ENCODE data around the gene NRAS. TPM values are rescaled to one million over a fixed set of nuclear protein-coding genes. Genes with fewer than 3 reads are reported as not detected.

Gene NRAS
- total RNA-seq, 1 experiment from 2014 or later: 88.0 TPM

DNA sequence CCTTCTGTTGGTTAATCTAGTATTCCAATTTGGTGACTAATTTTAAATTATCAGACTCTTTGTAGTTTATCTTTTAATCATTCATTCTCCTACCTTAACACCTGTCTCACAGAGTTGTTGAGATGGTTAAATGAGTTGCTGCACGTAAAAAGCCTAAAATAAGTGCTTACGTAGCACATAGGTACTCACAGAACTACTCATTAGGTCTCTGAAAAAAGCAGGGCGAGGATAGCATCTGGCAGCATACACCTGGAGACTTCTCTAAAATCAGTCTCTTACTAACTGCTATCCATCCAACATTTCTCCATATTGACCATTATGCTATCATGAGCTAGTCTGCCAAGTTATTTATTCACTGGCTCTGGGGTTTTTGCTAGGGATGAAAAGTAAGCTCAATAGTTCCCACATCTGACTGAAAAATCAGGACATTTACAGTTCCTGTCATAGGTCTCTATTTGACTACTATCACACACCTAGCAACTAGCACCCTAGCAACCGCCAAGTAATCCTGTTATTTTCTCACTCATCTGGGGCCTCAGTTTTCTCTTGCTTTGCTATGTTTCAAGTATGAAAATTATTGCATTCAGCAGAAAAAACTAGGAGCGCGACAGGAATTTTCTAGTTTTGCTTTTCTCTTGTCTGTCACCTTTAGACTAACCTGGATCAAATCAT lies 30.0 kb upstream of the NRAS start:
- Histone ChIP-seq H3K36me3 (peaks cover 90% of the 10 kb centered on the region), H3K27ac (no peak overlapping the region)
- no peak for DNase-seq (ENCODE audit: low read depth in 1 of 2, low spot score in 2 of 2)

DNA sequence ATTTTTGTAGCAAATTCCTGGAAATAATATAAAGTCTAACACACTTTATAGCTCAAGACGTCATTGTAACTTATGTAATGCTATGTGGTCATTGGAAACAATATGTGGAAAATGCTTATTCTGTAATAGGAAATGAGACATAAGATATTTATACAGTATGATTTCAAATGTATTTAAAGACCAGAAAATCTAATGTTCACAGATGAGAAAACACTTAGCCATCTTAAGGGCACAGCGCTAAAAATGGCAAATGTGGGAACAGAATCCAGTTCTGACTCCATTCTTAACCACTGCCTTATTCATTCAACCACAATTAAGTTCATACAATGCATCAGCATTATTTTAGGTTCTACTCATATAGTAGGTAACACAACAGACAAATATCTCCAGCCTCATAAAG lies 28.7 kb upstream of the NRAS start:
- Histone ChIP-seq H3K4me3 (no peak overlapping the region), H3K9me3 (replicated peaks) (no peaks in the 10 kb centered on the region), H3K27ac (no peak overlapping the region), H3K4me1 (replicated peaks) (no peaks in the 10 kb centered on the region), H3K27me3 (replicated peaks) (no peaks in the 10 kb centered on the region), H3K36me3 (peaks cover 91% of the 10 kb centered on the region)
- no peak for DNase-seq (ENCODE audit: low read depth in 1 of 2, low spot score in 2 of 2)

More for the DNA sequence above, 30.0 kb upstream of the NRAS start:
- H3K27me3 ChIP-seq (replicated peaks): no peaks in the 10 kb centered on the region
- H3K9me3 ChIP-seq (replicated peaks): no peaks in the 10 kb centered on the region
- H3K4me3 ChIP-seq: no peak overlapping the region
- no peaks in the 10 kb centered on the region for H3K4me1 ChIP-seq (replicated peaks)

GRCh38 chr1:114741963-114742746 lies 25.6 kb upstream of the NRAS start:
- peaks cover 82% of the 10 kb centered on the region for H3K36me3 ChIP-seq
- H3K27me3 ChIP-seq (replicated peaks): no peaks in the 10 kb centered on the region
- no peaks in the 10 kb centered on the region for H3K9me3 ChIP-seq (replicated peaks)
- no peak overlapping the region for H3K27ac ChIP-seq
- no peak for DNase-seq (ENCODE audit: low read depth in 1 of 2, low spot score in 2 of 2)
- H3K4me3 ChIP-seq: no peak overlapping the region
- no peaks in the 10 kb centered on the region for H3K4me1 ChIP-seq (replicated peaks)

DNA sequence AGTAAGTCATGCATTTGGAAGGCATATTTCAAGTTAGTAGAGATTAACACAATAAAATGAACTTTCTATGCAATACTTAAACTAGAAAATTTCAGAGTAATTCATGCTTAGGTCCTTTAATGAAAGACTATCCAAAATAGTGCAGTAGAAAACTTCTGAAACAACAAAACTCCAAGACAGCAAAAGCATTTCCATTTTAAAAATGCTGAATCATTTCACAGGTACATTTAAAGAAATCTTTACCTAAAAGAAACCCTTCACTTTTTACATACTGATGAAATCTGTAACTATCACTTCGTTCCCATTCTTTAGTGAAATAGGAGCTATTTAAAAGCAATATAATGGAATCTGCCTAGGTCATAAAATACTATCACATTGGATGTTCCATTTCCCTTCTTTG lies 23.8 kb upstream of the NRAS start:
- Histone ChIP-seq H3K27ac (no peak overlapping the region), H3K4me3 (no peak overlapping the region), H3K36me3 (peaks cover 82% of the 10 kb centered on the region), H3K27me3 (replicated peaks) (no peaks in the 10 kb centered on the region), H3K4me1 (replicated peaks) (no peaks in the 10 kb centered on the region), H3K9me3 (replicated peaks) (no peaks in the 10 kb centered on the region)
- no peak for DNase-seq (ENCODE audit: low read depth in 1 of 2, low spot score in 2 of 2)

- peaks cover 84% of the 10 kb centered on the region for H3K36me3 ChIP-seq
Observed at GRCh38 chr1:114737314-114737849, 20.8 kb upstream of the NRAS start.

DNA sequence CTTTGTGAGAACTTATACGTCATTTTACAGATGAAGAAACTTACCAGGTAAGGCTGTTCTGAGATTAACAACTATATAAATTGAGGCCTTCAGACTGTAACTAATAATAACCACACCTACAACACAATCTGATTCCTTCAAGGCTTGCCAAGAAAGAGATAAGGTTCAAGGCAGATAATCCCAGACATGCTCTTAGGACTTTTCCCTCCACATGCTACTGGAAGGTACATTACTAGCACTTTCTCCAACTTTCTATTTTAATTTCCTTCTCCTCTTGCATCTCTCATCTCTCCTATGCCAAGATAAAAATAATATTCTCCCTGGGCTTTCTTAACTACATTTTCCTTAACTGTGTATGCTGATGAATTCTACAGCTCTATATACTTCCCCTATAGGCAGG lies 18.9 kb upstream of the NRAS start:
- no peaks in the 10 kb centered on the region for H3K9me3 ChIP-seq (replicated peaks)
- H3K36me3 ChIP-seq: peaks cover 87% of the 10 kb centered on the region
- DNase-seq (ENCODE audit: low read depth in 1 of 2, low spot score in 2 of 2): no peak
- H3K4me1 ChIP-seq (replicated peaks): no peaks in the 10 kb centered on the region
- H3K4me3 ChIP-seq: no peak overlapping the region
- H3K27me3 ChIP-seq (replicated peaks): no peaks in the 10 kb centered on the region
- no peak overlapping the region for H3K27ac ChIP-seq

More at GRCh38 chr1:114737314-114737849, 20.8 kb upstream of the NRAS start:
- DNase-seq (ENCODE audit: low read depth in 1 of 2, low spot score in 2 of 2): no peak
- Histone ChIP-seq H3K9me3 (replicated peaks) (no peaks in the 10 kb centered on the region), H3K4me3 (no peak overlapping the region), H3K4me1 (replicated peaks) (no peaks in the 10 kb centered on the region), H3K27ac (no peak overlapping the region), H3K27me3 (replicated peaks) (no peaks in the 10 kb centered on the region)

DNA sequence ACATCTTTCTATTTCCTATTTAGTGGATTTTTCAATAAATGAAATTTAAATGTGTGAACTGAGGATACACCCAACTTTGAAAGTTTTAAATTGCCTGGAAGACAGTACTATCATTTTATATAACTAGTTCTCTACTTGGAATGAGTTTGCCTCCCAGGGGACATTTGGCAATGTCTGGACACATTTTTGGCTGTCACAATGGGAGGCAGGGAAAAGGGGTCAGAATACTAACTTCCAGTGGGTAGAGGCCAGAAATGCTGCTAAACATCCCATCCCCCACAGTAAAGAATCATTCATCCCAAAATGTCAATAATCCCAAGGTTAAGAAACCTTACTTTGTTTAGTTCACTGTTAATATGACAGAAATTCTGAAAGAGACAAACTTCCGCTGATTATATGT lies 13.2 kb upstream of the NRAS start:
- no peaks in the 10 kb centered on the region; the same call in 1 of the 2 replicates for H3K4me1 ChIP-seq (replicated peaks)
- DNase-seq (ENCODE audit: low read depth in 1 of 2, low spot score in 2 of 2): no peak
- no peaks in the 10 kb centered on the region for H3K27me3 ChIP-seq (replicated peaks)
- no peak overlapping the region for H3K27ac ChIP-seq
- H3K36me3 ChIP-seq: peaks cover 98% of the 10 kb centered on the region
- H3K4me3 ChIP-seq: no peak overlapping the region
- H3K9me3 ChIP-seq (replicated peaks): no peaks in the 10 kb centered on the region

DNA sequence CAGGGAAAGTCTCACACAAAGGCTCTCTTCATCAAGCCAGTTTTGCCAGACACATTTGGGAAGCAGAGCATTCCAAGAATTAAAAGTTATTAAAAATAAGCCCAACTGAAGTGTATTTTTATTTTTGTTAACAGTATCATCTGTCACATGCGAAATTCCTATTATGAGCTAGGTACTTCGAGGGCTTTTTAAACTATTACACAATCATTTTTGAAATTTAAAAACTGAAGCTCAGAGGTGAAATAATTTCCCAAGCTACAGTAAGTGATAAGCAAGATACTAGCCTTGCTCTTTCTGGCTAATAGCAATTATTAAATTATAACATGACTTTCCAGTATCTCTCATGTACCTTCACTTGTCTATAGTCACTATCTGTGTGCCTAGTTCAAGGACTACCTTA lies 12.0 kb upstream of the NRAS start:
- no peaks in the 10 kb centered on the region for H3K9me3 ChIP-seq (replicated peaks)
- no peaks in the 10 kb centered on the region for H3K27me3 ChIP-seq (replicated peaks)
- H3K4me3 ChIP-seq: no peak overlapping the region
- DNase-seq (ENCODE audit: low read depth in 1 of 2, low spot score in 2 of 2): no peak
- H3K36me3 ChIP-seq: peaks cover 99% of the 10 kb centered on the region
- no peak overlapping the region for H3K27ac ChIP-seq
- H3K4me1 ChIP-seq (replicated peaks): no peaks in the 10 kb centered on the region; the same call in 1 of the 2 replicates

- H3K36me3 ChIP-seq: peaks cover 99% of the 10 kb centered on the region
- H3K9me3 ChIP-seq (replicated peaks): no peaks in the 10 kb centered on the region
- H3K4me3 ChIP-seq: no peak overlapping the region
- no peaks in the 10 kb centered on the region; the same call in 1 of the 2 replicates for H3K4me1 ChIP-seq (replicated peaks)
- no peaks in the 10 kb centered on the region for H3K27me3 ChIP-seq (replicated peaks)
- DNase-seq (ENCODE audit: low read depth in 1 of 2, low spot score in 2 of 2): no peak
- no peak overlapping the region for H3K27ac ChIP-seq
Observed at GRCh38 chr1:114725230-114725629, 8.7 kb upstream of the NRAS start.

DNA sequence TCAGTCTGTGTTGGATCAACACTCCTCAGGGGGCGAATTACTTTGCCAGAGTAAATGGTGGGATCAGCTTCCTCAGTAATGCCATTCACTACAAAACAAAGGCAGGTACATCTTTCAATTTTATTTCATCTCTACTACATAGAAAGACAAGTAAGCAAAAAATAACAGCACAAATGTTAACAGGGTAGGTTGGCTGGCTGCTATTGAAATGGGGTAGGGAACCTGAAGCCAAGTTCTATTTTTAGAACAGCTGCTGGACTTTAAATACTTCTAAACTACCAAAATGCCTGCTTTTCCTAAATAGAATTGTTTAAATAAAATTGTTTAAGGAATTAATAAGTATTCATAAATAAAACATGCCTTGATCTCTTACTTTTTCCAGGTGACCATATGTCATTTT lies 7.3 kb upstream of the NRAS start:
- Histone ChIP-seq H3K4me1 (replicated peaks) (no peaks in the 10 kb centered on the region; the same call in 1 of the 2 replicates), H3K9me3 (replicated peaks) (no peaks in the 10 kb centered on the region), H3K27ac (no peak overlapping the region), H3K27me3 (replicated peaks) (no peaks in the 10 kb centered on the region), H3K36me3 (peaks cover 99% of the 10 kb centered on the region), H3K4me3 (no peak overlapping the region)
- no peak for DNase-seq (ENCODE audit: low read depth in 1 of 2, low spot score in 2 of 2)

DNA sequence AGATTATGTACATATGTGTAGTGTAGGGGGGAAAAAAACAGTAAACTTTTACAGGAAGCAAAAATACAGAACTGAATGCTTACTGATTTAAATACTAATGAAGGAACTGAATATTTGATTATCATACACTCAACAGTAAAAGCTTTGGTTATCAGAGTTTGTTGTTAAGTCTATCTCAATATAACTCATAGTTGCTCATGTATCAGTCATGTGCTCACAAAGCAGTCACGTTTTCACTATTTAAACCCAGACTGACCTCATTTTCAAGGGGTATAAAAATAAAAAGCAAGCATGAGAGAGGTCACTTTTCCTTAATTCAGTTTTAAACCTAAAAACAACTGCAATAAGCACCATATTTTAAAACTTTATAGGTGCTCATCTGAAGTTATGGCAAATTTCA lies 6.9 kb upstream of the NRAS start:
- Histone ChIP-seq H3K4me1 (replicated peaks) (no peaks in the 10 kb centered on the region; the same call in 1 of the 2 replicates), H3K9me3 (replicated peaks) (no peaks in the 10 kb centered on the region), H3K36me3 (peaks cover 99% of the 10 kb centered on the region), H3K27ac (no peak overlapping the region), H3K27me3 (replicated peaks) (no peaks in the 10 kb centered on the region), H3K4me3 (no peak overlapping the region)
- no peak for DNase-seq (ENCODE audit: low read depth in 1 of 2, low spot score in 2 of 2)

- H3K36me3 ChIP-seq: peaks cover 99% of the 10 kb centered on the region
- H3K9me3 ChIP-seq (replicated peaks): no peaks in the 10 kb centered on the region
- no peak overlapping the region for H3K4me3 ChIP-seq
- no peak overlapping the region for H3K27ac ChIP-seq
- H3K4me1 ChIP-seq (replicated peaks): no peaks in the 10 kb centered on the region; the same call in 1 of the 2 replicates
- DNase-seq (ENCODE audit: low read depth in 1 of 2, low spot score in 2 of 2): no peak
- H3K27me3 ChIP-seq (replicated peaks): no peaks in the 10 kb centered on the region
Observed at GRCh38 chr1:114720492-114720891, 3.9 kb upstream of the NRAS start.

DNA sequence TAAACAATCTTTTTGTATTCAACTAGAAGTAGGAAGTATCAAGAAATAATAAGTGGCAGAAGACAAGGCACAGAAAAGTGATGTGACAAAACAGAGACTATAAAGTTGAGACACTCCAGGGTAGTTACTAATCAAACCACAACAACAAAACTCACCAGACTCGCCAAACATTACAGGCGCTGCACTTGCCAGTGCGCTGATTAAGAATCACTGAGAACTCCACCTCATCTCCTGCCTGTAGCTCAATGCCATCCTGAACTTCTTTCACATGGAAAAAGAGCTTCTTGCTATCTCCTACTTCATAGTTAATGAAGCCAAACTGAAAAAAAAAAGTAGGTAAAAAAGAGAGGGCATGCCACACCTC lies 2.8 kb upstream of the NRAS start:
- DNase-seq (ENCODE audit: low read depth in 1 of 2, low spot score in 2 of 2): no peak
- Histone ChIP-seq H3K4me1 (replicated peaks) (no peaks in the 10 kb centered on the region; the same call in 1 of the 2 replicates), H3K4me3 (no peak overlapping the region), H3K27me3 (replicated peaks) (no peaks in the 10 kb centered on the region), H3K9me3 (replicated peaks) (no peaks in the 10 kb centered on the region), H3K36me3 (peaks cover 97% of the 10 kb centered on the region), H3K27ac (no peak overlapping the region)

Measured in SJSA1 (cell line).